Right lobe of liver (tissue), 6 donors: ENCODE results near the gene SLC25A45. TPM values are rescaled to one million over a fixed set of nuclear protein-coding genes. Genes with fewer than 3 reads are reported as not detected.

ENCODE experiments used
- ATAC-seq, 4 donors: fragments of 200-7000 bp; cut with Tn5 transposase; one replicate each; pipeline ENCODE4 v1.9.1; 2020; ENCODE audit warnings: mild to moderate bottlenecking in 4 of 4, moderate library complexity in 4 of 4
- DNase-seq, 3 donors: peaks; one replicate each; pipeline ENCODE4 v3.0.0-alpha.2; 2020
- H3K27ac ChIP-seq, 3 donors: fragments of 200-600 bp; one replicate each; pipeline ENCODE4 v1.8.0; 2022
- H3K27me3 ChIP-seq, 2 donors: fragments of 200-600 bp; one replicate each; pipeline ENCODE4 v1.8.0; 2022
- H3K36me3 ChIP-seq, 4 donors: fragments of 200-600 bp; sonication (generic) in 1 of 4; one replicate each; pipeline versions ENCODE4 v1.5.1 to v1.8.0; 2017 to 2022; ENCODE audit warnings: control low read depth in 1 of 4
- H3K4me1 ChIP-seq, 4 donors: fragments of 200-600 bp; sonication (generic) in 1 of 4; one replicate each; pipeline versions ENCODE4 v1.5.1 to v1.8.0; 2017 to 2022; ENCODE audit warnings: control low read depth in 1 of 4
- H3K4me3 ChIP-seq, 3 donors: fragments of 200-600 bp; one replicate each; pipeline ENCODE4 v1.8.0; 2022
- H3K9me3 ChIP-seq, 4 donors: fragments of 200-600 bp; sonication (generic) in 1 of 4; one replicate each; pipeline versions ENCODE4 v1.5.1 to v1.8.0; 2017 to 2022; ENCODE audit warnings: control low read depth in 1 of 4
- CTCF ChIP-seq, 4 donors: fragments of 200-600 bp in 3 of 4; fragments of 450-650 bp in 1 of 4; IDR thresholded peaks; one replicate each; pipeline versions ENCODE4 v1.5.1 to v1.8.0; 2016 to 2022; ENCODE audit warnings: antibody characterized with exemption in 4 of 4, mild to moderate bottlenecking in 2 of 4
- POLR2A ChIP-seq: fragments of 450-650 bp; IDR thresholded peaks from one replicate; pipeline ENCODE4 v1.6.1; 2017; ENCODE audit warnings: antibody characterized with exemption, mild to moderate bottlenecking
- WGBS: methylation state at CpG from one replicate; pipeline ENCODE4 v1.1.6; 2018; ENCODE audit warnings: low coverage, low lambda C conversion rate; ENCODE audit not compliant: insufficient coverage; ENCODE audit errors: missing lambda C conversion rate; 5-methylcytosine and 5-hydroxymethylcytosine counted together
- intact Hi-C, 2 donors: fragments of 100-400 bp; cut with DNase I; formaldehyde crosslinking; loops; one replicate each; pipeline versions ENCODE4 v1.11.2 to v1.14.1; 2022
- total RNA-seq, 6 experiments: library from RNA; depleted of rRNA in 2 of 6; stranded (reverse); fragments of >200 nt in 2 of 6; fragmentation: NEBNext Ultra II Directional in 3 of 6; extraction: Animal tissue kit (Norgen Biotek cat#: 25700) in 3 of 6; gene quantifications; one replicate each; pipeline versions ENCODE4 v1.1.0 to v1.2.4, GENCODE V29; 2016 to 2023
- donor health status: DM: no; HTN: yes; CAD: no.
- donor health status: DM: no; HTN: no; CAD: no.
- donor health status: DM: no; HTN: no; CAD: no.
- donor health status: DM: no; HTN: yes; CAD: no.
- donor health status: DM: no; HTN: yes; CAD: no.

Gene SLC25A45
- total RNA-seq, 6 experiments from 2014 or later = 7.5 to 17.5 (median 12.1) TPM

GRCh38 chr11:65400307-65401072 lies 18.0 kb upstream of the SLC25A45 start:
- H3K27ac ChIP-seq = no peak overlapping the region
- H3K4me3 ChIP-seq = no peak overlapping the region
- H3K36me3 ChIP-seq = peaks cover 0 to 16% (median 2%) of the 10 kb centered on the region in 4 donors

GRCh38 chr11:65399845-65400244 lies 17.4 kb upstream of the SLC25A45 start:
- H3K9me3 ChIP-seq = no peaks in the 10 kb centered on the region
- H3K36me3 ChIP-seq = peaks cover 0 to 9% (median 3%) of the 10 kb centered on the region in 4 donors
- DNase-seq (no peak), ATAC-seq (no peak)
- no CpG with 5 or more reads among the region's 10 CpGs for WGBS
- no peak overlapping the region for H3K27ac ChIP-seq
- no peaks in the 10 kb centered on the region for H3K27me3 ChIP-seq
- H3K4me1 ChIP-seq = peaks cover 0 to 12% (median 0%) of the 10 kb centered on the region in 4 donors
- TF ChIP-seq POLR2A = no peak
- TF ChIP-seq CTCF (IDR thresholded peaks at IDR 0.05) = no peak
- intact Hi-C loops = no loop called here
- H3K4me3 ChIP-seq = no peak overlapping the region

More at GRCh38 chr11:65400307-65401072, 18.0 kb upstream of the SLC25A45 start:
- no peak for DNase-seq
- ATAC-seq = no peak
- no peak for TF ChIP-seq CTCF (IDR thresholded peaks at IDR 0.05)
- no peak for TF ChIP-seq POLR2A
- Histone ChIP-seq H3K27me3 (no peaks in the 10 kb centered on the region), H3K9me3 (no peaks in the 10 kb centered on the region), H3K4me1 (peaks cover 0 to 12% (median 0%) of the 10 kb centered on the region in 4 donors)
- WGBS = no CpG with 5 or more reads among the region's 17 CpGs
- intact Hi-C loops = no loop called here

GRCh38 chr11:65399249-65399648 lies 16.8 kb upstream of the SLC25A45 start:
- Histone ChIP-seq H3K9me3 (no peaks in the 10 kb centered on the region), H3K27me3 (no peaks in the 10 kb centered on the region), H3K4me3 (no peak overlapping the region), H3K4me1 (peaks cover 0 to 12% (median 0%) of the 10 kb centered on the region in 4 donors), H3K36me3 (peaks cover 0 to 13% (median 5%) of the 10 kb centered on the region in 4 donors), H3K27ac (no peak overlapping the region)
- WGBS = 95% methylated on average over 7 of the region's 13 CpGs
- ATAC-seq = no peak
- intact Hi-C loops = no loop called here
- no peak for DNase-seq
- no peak for TF ChIP-seq POLR2A
- TF ChIP-seq CTCF (IDR thresholded peaks at IDR 0.05) = no peak

GRCh38 chr11:65398362-65398910 lies 16.0 kb upstream of the SLC25A45 start:
- no peak for DNase-seq
- H3K9me3 ChIP-seq = no peaks in the 10 kb centered on the region
- peaks cover 0 to 12% (median 0%) of the 10 kb centered on the region in 4 donors for H3K4me1 ChIP-seq
- no peak overlapping the region for H3K27ac ChIP-seq
- TF ChIP-seq POLR2A (no peak), CTCF (IDR thresholded peaks at IDR 0.05) (no peak)
- 83% methylated on average over 6 of the region's 16 CpGs for whole genome bisulfite sequencing
- H3K4me3 ChIP-seq = no peak overlapping the region
- intact Hi-C loops = no loop called here
- H3K36me3 ChIP-seq = peaks cover 0 to 14% (median 6%) of the 10 kb centered on the region in 4 donors
- no peak for ATAC-seq
- no peaks in the 10 kb centered on the region for H3K27me3 ChIP-seq
